PC-9 (cell line): ENCODE data around the gene TSSK1B.

Experiments
- EZH2 ChIP-seq: fragments of 200-600 bp; sonication (generic); IDR thresholded peaks from 2 replicates; pipeline ENCODE4 v1.8.0; 2017; ENCODE audit warnings: antibody characterized with exemption, low read depth
- TF ChIP-seq, protein P1 (sequence below): fragments of 200-600 bp; sonication (generic); conservative IDR thresholded peaks from 2 replicates; pipeline ENCODE4 v1.6.1; 2017; ENCODE audit warnings: mixed run types, antibody characterized with exemption, mild to moderate bottlenecking, moderate library complexity

DNA sequence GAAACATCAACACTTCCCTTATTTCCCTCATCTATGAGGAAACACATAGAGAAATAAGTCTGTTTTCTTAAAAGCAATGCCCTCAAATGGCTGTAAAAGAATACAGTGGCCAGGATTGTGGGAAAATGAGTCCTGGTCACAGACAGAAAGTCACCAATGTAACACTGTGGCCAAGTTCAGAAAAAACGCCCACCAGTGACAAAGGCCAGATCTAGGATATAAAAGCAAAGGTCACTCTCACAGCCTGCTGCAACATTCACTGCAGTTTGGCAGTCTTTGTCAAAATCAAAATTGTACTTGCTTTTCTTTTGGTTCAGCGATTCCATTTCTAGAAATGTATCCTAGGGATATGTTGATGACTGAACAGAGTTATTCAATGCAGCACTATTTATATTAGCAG, 30.5 kb downstream of the TSSK1B start:
- TF ChIP-seq, protein P1, sequence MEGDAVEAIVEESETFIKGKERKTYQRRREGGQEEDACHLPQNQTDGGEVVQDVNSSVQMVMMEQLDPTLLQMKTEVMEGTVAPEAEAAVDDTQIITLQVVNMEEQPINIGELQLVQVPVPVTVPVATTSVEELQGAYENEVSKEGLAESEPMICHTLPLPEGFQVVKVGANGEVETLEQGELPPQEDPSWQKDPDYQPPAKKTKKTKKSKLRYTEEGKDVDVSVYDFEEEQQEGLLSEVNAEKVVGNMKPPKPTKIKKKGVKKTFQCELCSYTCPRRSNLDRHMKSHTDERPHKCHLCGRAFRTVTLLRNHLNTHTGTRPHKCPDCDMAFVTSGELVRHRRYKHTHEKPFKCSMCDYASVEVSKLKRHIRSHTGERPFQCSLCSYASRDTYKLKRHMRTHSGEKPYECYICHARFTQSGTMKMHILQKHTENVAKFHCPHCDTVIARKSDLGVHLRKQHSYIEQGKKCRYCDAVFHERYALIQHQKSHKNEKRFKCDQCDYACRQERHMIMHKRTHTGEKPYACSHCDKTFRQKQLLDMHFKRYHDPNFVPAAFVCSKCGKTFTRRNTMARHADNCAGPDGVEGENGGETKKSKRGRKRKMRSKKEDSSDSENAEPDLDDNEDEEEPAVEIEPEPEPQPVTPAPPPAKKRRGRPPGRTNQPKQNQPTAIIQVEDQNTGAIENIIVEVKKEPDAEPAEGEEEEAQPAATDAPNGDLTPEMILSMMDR, result no peak
- no peak for TF ChIP-seq EZH2
